GM18870 (cell line): Measurements from ENCODE around the gene OAF.
"Not testable (repeated sequence)": the region's sequence is repeated elsewhere in the genome, so short reads cannot be mapped to it uniquely, and the experiment has no call there.

Source experiments
- ATAC-seq: cut with Tn5 transposase; IDR thresholded peaks from one replicate; pipeline ENCODE4 v1.9.1; 2021; ENCODE audit warnings: moderate library complexity; ENCODE audit not compliant: unreplicated experiment

OAF gene

GRCh38 chr11:120261931-120262330 is 51.1 kb downstream of the OAF start:
- no peak for ATAC-seq

DNA sequence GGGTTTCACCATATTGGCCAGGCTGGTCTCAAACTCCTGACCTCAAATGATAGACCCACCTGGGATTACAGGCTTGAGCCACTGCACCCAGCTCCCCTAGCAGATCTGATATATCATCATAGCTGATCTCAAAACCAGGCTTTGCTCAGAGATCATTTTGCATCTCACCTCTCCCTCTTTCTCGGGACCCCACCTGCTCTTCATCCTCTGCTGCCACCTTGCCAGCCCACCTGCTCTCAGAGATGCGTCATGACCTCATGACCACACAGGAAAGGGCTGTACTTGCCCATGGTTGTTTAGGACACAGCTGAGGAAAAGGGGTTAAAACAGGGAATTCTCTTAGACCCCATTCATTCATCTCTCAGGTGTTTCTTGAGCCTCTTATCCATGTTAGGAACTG is 56.5 kb downstream of the OAF start:
- ATAC-seq, result no peak

- ATAC-seq, result no peak
These were observed 57.9 kb downstream of the OAF start for GRCh38 chr11:120268686-120269085.

- no peak for ATAC-seq
These were observed 59.6 kb downstream of the OAF start for GRCh38 chr11:120270386-120270785.

DNA sequence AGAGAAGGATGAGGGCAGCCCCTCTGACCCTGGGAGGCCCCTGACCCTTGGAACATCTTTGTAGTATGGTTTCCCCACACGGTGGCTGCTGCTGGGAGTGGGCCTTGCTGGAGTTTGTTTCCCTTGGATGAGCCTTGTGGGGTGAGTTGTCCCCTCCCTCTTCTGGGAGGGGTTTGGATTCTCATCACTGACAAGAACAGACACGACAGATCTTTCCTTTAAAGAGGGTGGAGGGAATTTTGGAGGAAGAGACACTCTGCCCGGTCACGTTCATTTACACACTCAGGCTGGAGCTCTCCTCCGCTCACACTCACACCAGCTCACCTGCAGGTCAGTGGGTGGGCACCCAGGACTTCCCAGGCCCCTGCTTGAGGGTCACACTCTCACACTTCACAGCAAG is 60.8 kb downstream of the OAF start:
- no peak for ATAC-seq

DNA sequence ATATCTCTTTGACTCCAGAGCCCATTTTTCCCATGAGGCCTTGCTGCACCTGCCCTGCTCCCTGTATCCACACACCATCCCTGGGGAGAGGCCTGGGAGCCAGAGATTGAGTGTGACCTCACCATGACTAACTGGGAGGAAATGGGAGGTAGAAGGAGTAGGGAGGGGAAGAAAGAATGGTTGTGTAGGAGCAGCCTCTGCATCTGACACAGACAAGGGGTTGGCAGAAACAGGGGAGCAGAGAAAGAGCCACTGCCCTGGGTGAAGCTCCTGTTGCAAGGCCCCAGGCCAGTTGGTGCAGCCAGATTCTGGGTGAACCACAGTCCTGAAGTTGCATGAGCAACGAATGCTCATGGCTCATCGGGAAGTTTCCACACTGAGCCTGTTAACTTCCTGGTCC is 61.5 kb downstream of the OAF start:
- ATAC-seq, result no peak

- no peak for ATAC-seq
These were observed 62.6 kb downstream of the OAF start for GRCh38 chr11:120273432-120273831.

GRCh38 chr11:120273956-120274355 is 63.1 kb downstream of the OAF start:
- not testable (repeated sequence) for ATAC-seq

DNA sequence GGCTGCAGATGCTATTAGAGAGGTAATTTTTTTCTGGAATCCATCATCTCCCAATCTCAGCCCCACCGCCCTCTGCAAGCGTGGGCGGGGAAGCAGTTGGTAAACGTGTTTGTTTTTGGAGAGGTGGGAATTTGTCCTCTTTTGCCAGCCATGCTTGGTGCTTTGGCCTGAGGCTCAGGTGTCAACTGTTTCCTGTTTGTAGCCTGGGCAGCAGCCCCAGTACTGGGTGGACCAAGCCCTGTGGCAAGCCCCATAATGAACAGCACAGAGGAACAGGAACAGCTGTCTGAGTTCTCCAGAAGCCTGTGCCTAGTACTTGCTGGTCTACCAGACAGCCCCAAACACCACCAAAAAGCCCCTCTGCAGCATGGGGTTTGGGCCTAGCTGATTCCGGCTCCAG is 68.7 kb downstream of the OAF start:
- ATAC-seq, result no peak
